GM23338 (cell line): ENCODE results near the gene CALML3. TPM values are rescaled to one million over a fixed set of nuclear protein-coding genes. Genes with fewer than 3 reads are reported as not detected.

Source experiments
- ATAC-seq: fragments of 200-7000 bp; cut with Tn5 transposase; 3 replicates; pipeline ENCODE4 v1.9.1; 2020
- DNase-seq: peaks from one replicate; pipeline ENCODE4 v3.0.0-alpha.2; 2015; ENCODE audit warnings: low spot score
- H2AFZ ChIP-seq: fragments of 200-600 bp; sonication (generic); 2 replicates; pipeline ENCODE4 v1.8.0; 2016; ENCODE audit warnings: antibody characterized with exemption, mild to moderate bottlenecking, moderate library complexity
- H3F3A ChIP-seq: fragments of 200-600 bp; sonication (generic); replicated peaks from 2 replicates; pipeline ENCODE4 v1.8.0; 2017; ENCODE audit warnings: antibody characterized with exemption, mixed run types, low read depth
- H3K27ac ChIP-seq: fragments of 200-600 bp; sonication (generic); 2 replicates; pipeline ENCODE4 v1.6.1; 2016; ENCODE audit warnings: low read depth
- H3K27me3 ChIP-seq: fragments of 200-600 bp; sonication (generic); 2 replicates; pipeline ENCODE4 v1.8.0; 2016; ENCODE audit warnings: mild to moderate bottlenecking, mixed run types, moderate library complexity; ENCODE audit not compliant: insufficient read depth
- H3K36me3 ChIP-seq: fragments of 200-600 bp; sonication (generic); 2 replicates; pipeline ENCODE4 v1.8.0; 2016; ENCODE audit warnings: mild to moderate bottlenecking; ENCODE audit not compliant: insufficient read depth
- H3K4me1 ChIP-seq: fragments of 200-600 bp; sonication (generic); 2 replicates; pipeline ENCODE4 v1.8.0; 2016; ENCODE audit warnings: mild to moderate bottlenecking, moderate library complexity; ENCODE audit not compliant: insufficient read depth
- H3K4me2 ChIP-seq: fragments of 200-600 bp; sonication (generic); 2 replicates; pipeline ENCODE4 v1.7.1; 2017; ENCODE audit warnings: mixed run types
- H3K4me3 ChIP-seq: fragments of 200-600 bp; sonication (generic); 2 replicates; pipeline ENCODE4 v1.6.1; 2016; ENCODE audit warnings: mixed run types
- H3K79me2 ChIP-seq: fragments of 200-600 bp; sonication (generic); replicated peaks from 2 replicates; pipeline ENCODE4 v1.8.0; 2017; ENCODE audit warnings: mild to moderate bottlenecking; ENCODE audit not compliant: insufficient read depth
- H3K9me2 ChIP-seq: fragments of 200-600 bp; sonication (generic); 2 replicates; pipeline ENCODE4 v1.8.0; 2017; ENCODE audit not compliant: insufficient read depth
- H4K20me1 ChIP-seq: fragments of 200-600 bp; sonication (generic); replicated peaks from 2 replicates; pipeline ENCODE4 v1.8.0; 2017; ENCODE audit warnings: mild to moderate bottlenecking; ENCODE audit not compliant: insufficient read depth
- H3K27ac Mint-ChIP-seq: 2 replicates; pipeline ENCODE4 v1.8.0; 2020; ENCODE audit warnings: inconsistent platforms, mild to moderate bottlenecking, moderate library complexity, mixed read lengths
- H3K27me3 Mint-ChIP-seq: 3 replicates; pipeline ENCODE4 v1.8.0; 2022; ENCODE audit warnings: low read depth, mild to moderate bottlenecking, moderate library complexity, mixed read lengths, inconsistent platforms; ENCODE audit not compliant: insufficient read depth, poor library complexity
- H3K36me3 Mint-ChIP-seq: 3 replicates; pipeline ENCODE4 v1.8.0; 2021; ENCODE audit warnings: low read depth, mild to moderate bottlenecking, inconsistent platforms, moderate library complexity, mixed read lengths
- H3K4me1 Mint-ChIP-seq: 3 replicates; pipeline ENCODE4 v1.8.0; 2020; ENCODE audit warnings: mild to moderate bottlenecking, inconsistent platforms, mixed read lengths
- H3K4me3 Mint-ChIP-seq: 3 replicates; pipeline ENCODE4 v1.8.0; 2021; ENCODE audit warnings: moderate library complexity, mild to moderate bottlenecking, inconsistent platforms, mixed read lengths
- H3K9me3 Mint-ChIP-seq: 3 replicates; pipeline ENCODE4 v1.8.0; 2020; ENCODE audit warnings: moderate library complexity, mild to moderate bottlenecking, inconsistent platforms, mixed read lengths
- CREB1 ChIP-seq: fragments of 250-450 bp; sonication (Bioruptor Pico); IDR thresholded peaks from 2 replicates; pipeline ENCODE4 v1.5.0; 2020; ENCODE audit warnings: low read depth, mild to moderate bottlenecking, moderate library complexity
- CTCF ChIP-seq, 2 experiments: fragments of 200-600 bp in 1 of 2; sonication (generic) in 1 of 2; conservative IDR thresholded peaks; 2 replicates each; pipeline versions ENCODE4 v1.5.1 to v1.6.1; 2016 to 2017; ENCODE audit warnings: antibody characterized with exemption in 2 of 2, low read depth in 2 of 2, mild to moderate bottlenecking in 2 of 2, moderate library complexity in 1 of 2
- EZH2 ChIP-seq: fragments of 200-600 bp; sonication (generic); IDR thresholded peaks from one replicate; pipeline ENCODE4 v1.8.0; 2017; ENCODE audit warnings: antibody characterized with exemption, mild to moderate bottlenecking, low read depth; ENCODE audit not compliant: unreplicated experiment
- EZH2phosphoT487 ChIP-seq: fragments of 200-600 bp; sonication (generic); IDR thresholded peaks from one replicate; pipeline ENCODE4 v1.8.1; 2018; ENCODE audit warnings: antibody characterized with exemption; ENCODE audit not compliant: unreplicated experiment
- JUNB ChIP-seq: IDR thresholded peaks from one replicate; pipeline ENCODE4 v1.6.1; 2016; ENCODE audit warnings: antibody characterized with exemption; ENCODE audit not compliant: unreplicated experiment
- NANOG ChIP-seq: IDR thresholded peaks from 2 replicates; pipeline ENCODE4 v1.6.1; 2016; ENCODE audit warnings: antibody characterized with exemption, borderline replicate concordance
- POLR2AphosphoS5 ChIP-seq: IDR thresholded peaks from 2 replicates; pipeline ENCODE4 v1.6.1; 2016; ENCODE audit warnings: antibody characterized with exemption, low read depth
- REST ChIP-seq: IDR thresholded peaks from one replicate; pipeline ENCODE4 v1.6.1; 2018; ENCODE audit warnings: antibody characterized with exemption; ENCODE audit not compliant: unreplicated experiment
- STAT1 ChIP-seq: IDR thresholded peaks from one replicate; pipeline ENCODE4 v1.6.1; 2016; ENCODE audit warnings: antibody characterized with exemption; ENCODE audit not compliant: unreplicated experiment
- ZNF114 ChIP-seq: fragments of 250-450 bp; sonication (Bioruptor Pico); IDR thresholded peaks from 2 replicates; pipeline ENCODE4 v1.5.0; 2020; ENCODE audit warnings: mild to moderate bottlenecking, moderate library complexity
- ZNF331 ChIP-seq: fragments of 250-450 bp; sonication (Bioruptor Pico); IDR thresholded peaks from 2 replicates; pipeline ENCODE4 v1.5.0; 2020; ENCODE audit warnings: low read depth, mild to moderate bottlenecking, moderate library complexity
- polyA plus RNA-seq: library from polyadenylated mRNA; unstranded; fragments of >200 nt; fragmentation: Nextera tagmentation; extraction: Ambion mirVana; gene quantifications from 2 replicates; pipeline ENCODE4 v1.2.1, GENCODE V29; 2016
- total RNA-seq: library from RNA; depleted of rRNA; stranded (reverse); fragments of >200 nt; shearing (Covaris generic); gene quantifications from 2 replicates; pipeline ENCODE4 v1.2.3, GENCODE V29; 2014
- TF ChIP-seq, protein P1 (sequence below): IDR thresholded peaks from 2 replicates; pipeline ENCODE4 v1.6.1; 2016; ENCODE audit warnings: antibody characterized with exemption

The CALML3 gene
- total and polyA plus RNA-seq, 2 experiments from 2014 or later = not detected

DNA sequence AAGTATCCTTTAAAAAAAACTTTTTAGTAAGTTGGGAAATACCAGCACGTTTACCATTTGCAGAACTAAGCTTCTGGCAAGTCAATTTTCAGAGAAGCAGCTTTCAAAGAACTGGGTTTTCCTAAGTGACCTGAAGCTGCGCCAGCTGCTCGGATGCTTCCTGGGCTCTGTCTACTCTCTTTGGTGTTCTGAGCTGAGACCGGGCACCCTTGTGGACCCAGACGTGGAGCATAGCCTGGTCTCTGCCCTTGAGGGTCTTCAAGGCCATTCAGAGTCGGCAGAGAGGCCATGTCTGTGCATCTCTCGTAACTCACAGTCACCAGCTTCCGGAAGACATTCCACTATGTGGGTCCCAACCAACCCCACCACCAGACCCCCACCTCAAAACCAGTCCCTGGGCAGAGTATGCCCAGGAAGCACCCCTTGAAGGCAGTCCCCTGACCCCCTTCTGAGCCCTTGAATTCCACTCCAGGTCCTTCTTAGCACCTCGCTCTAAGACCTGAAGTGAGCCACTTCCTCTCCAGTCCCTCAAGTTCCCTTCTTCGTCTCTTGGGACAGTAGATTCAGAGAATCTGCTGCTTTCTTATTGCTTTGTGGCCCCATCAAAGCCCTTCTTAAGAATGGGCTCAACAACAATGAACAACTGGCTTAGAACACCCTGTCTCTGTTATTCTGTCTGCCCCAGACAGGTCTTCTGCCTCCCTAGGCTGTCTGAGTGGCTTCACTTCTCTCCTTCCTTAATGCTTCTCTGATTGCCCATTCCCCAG, 33.9 kb upstream of the CALML3 start (continued):
- TF ChIP-seq POLR2AphosphoS5 = no peak
- TF ChIP-seq NANOG = no peak
- no peak for TF ChIP-seq EZH2
- no peak for TF ChIP-seq EZH2phosphoT487
- no peak for TF ChIP-seq ZNF331 (CRISPR knock-in tag)
- no peak for TF ChIP-seq CTCF (conservative IDR thresholded peaks at IDR 0.05; ENCODE audit: low read depth in 2 of 2)
- no peak for TF ChIP-seq ZNF114
- TF ChIP-seq, protein P1, sequence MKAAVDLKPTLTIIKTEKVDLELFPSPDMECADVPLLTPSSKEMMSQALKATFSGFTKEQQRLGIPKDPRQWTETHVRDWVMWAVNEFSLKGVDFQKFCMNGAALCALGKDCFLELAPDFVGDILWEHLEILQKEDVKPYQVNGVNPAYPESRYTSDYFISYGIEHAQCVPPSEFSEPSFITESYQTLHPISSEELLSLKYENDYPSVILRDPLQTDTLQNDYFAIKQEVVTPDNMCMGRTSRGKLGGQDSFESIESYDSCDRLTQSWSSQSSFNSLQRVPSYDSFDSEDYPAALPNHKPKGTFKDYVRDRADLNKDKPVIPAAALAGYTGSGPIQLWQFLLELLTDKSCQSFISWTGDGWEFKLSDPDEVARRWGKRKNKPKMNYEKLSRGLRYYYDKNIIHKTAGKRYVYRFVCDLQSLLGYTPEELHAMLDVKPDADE = no peak
- TF ChIP-seq STAT1 = no peak
- TF ChIP-seq REST = no peak
- no peak for TF ChIP-seq JUNB

DNA sequence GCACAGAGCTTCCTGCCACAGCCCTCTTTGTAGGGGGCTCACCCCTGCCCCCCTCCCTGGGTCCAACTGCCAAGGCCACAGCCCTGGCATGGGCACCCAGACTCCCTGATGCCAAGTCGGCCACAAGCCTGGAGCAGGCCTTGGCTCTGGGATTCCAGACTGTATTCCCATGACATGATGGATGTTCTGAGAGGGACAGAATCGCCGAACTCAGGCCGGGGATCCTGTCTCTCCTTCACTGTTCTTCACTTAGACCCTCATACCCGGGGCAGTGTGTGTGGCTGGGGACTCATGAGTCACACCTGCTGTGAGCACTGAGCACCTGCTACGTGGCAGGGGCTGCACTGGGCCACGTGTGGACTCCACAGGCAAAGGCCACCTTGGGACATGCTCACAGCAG, 33.3 kb upstream of the CALML3 start:
- H3K36me3 ChIP-seq = no peaks in the 10 kb centered on the region
- no peaks in the 10 kb centered on the region for H3K4me1 ChIP-seq
- no peaks in the 10 kb centered on the region for H3K79me2 ChIP-seq
- H3K36me3 Mint-ChIP-seq = peaks cover 11% of the 10 kb centered on the region
- H3K27ac ChIP-seq = no peak overlapping the region
- H2AFZ ChIP-seq = no peak overlapping the region
- no peak overlapping the region for H3K4me2 ChIP-seq
- H3K27ac Mint-ChIP-seq = no peak overlapping the region
- ATAC-seq (no peak), DNase-seq (no peak)
- H3K27me3 ChIP-seq = no peaks in the 10 kb centered on the region
- H3K27me3 Mint-ChIP-seq = peaks cover 12% of the 10 kb centered on the region
- TF ChIP-seq POLR2AphosphoS5 = no peak
- no peak for TF ChIP-seq CREB1 (CRISPR knock-in tag)
- no peak for TF ChIP-seq ZNF114
- no peak for TF ChIP-seq CTCF (conservative IDR thresholded peaks at IDR 0.05; ENCODE audit: low read depth in 2 of 2)
- no peak for TF ChIP-seq REST
- no peak for TF ChIP-seq EZH2
- TF ChIP-seq ZNF331 (CRISPR knock-in tag) = no peak
- TF ChIP-seq NANOG = no peak
- TF ChIP-seq, protein P1 = no peak
- TF ChIP-seq EZH2phosphoT487 = no peak
- no peak for TF ChIP-seq JUNB
- H3K9me2 ChIP-seq = peaks cover 7% of the 10 kb centered on the region; the same call in 1 of the 2 replicates
- no peak overlapping the region for H3K4me3 Mint-ChIP-seq
- H4K20me1 ChIP-seq = no peaks in the 10 kb centered on the region
- H3K4me1 Mint-ChIP-seq = peaks cover 17% of the 10 kb centered on the region
- peaks cover 15% of the 10 kb centered on the region for H3K9me3 Mint-ChIP-seq
- no peaks in the 10 kb centered on the region for H3F3A ChIP-seq
- H3K4me3 ChIP-seq = no peak overlapping the region
